HG03139 (cell line): Measurements from ENCODE around the gene ZNF608.

Experiments
- ATAC-seq: cut with Tn5 transposase; IDR thresholded peaks from one replicate; pipeline ENCODE4 v1.9.1; 2021; ENCODE audit not compliant: unreplicated experiment

Gene ZNF608

GRCh38 chr5:124739634-124740025, 6.8 kb downstream of the ZNF608 start:
- ATAC-seq: no peak

- no peak for ATAC-seq
These were observed 7.5 kb downstream of the ZNF608 start for GRCh38 chr5:124738681-124739633.

GRCh38 chr5:124737651-124738050, 8.8 kb downstream of the ZNF608 start:
- ATAC-seq: no peak

- ATAC-seq: no peak
These were observed 9.6 kb downstream of the ZNF608 start for GRCh38 chr5:124736805-124737188.

GRCh38 chr5:124736082-124736804, 10.2 kb downstream of the ZNF608 start:
- no peak for ATAC-seq

- no peak for ATAC-seq
These were observed 11.1 kb downstream of the ZNF608 start for GRCh38 chr5:124735169-124735858.

- ATAC-seq: no peak
These were observed 11.8 kb downstream of the ZNF608 start for GRCh38 chr5:124734574-124735168.

GRCh38 chr5:124733329-124733650, 13.1 kb downstream of the ZNF608 start:
- no peak for ATAC-seq

- ATAC-seq: no peak
These were observed 13.8 kb downstream of the ZNF608 start for GRCh38 chr5:124732428-124733328.

- ATAC-seq: no peak
These were observed 16.1 kb downstream of the ZNF608 start for GRCh38 chr5:124730381-124730780.

GRCh38 chr5:124729720-124730359, 16.6 kb downstream of the ZNF608 start:
- ATAC-seq: no peak

GRCh38 chr5:124728968-124729332, 17.5 kb downstream of the ZNF608 start:
- ATAC-seq: no peak

GRCh38 chr5:124728331-124728967, 18.0 kb downstream of the ZNF608 start:
- ATAC-seq: no peak

- ATAC-seq: no peak
These were observed 19.6 kb downstream of the ZNF608 start for GRCh38 chr5:124726631-124727362.

- no peak for ATAC-seq
These were observed 20.7 kb downstream of the ZNF608 start for GRCh38 chr5:124725622-124726258.

- no peak for ATAC-seq
These were observed 21.4 kb downstream of the ZNF608 start for GRCh38 chr5:124725040-124725434.

GRCh38 chr5:124724357-124725039, 21.9 kb downstream of the ZNF608 start:
- no peak for ATAC-seq
